ENCODE results near the gene ARHGAP15.

DNA sequence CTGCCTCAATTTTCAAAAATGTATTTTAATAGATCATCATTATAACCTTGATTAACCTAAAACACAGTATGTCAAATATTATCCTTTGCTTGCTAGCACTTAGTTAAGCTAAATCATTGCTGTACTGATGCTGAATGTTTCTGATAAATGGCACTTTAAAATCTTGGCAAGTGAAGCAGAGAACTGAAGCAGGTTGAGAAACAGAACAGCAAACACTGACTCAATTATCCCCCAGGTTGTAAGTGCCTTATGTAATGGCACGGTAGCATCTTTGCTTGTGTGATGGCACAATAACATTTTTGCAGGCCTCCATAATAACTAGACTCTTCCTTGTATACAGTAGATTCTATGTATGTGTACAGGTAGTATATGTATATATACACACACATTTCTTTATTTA lies 33.8 kb downstream of the ARHGAP15 start:
- TF ChIP-seq, protein P1, sequence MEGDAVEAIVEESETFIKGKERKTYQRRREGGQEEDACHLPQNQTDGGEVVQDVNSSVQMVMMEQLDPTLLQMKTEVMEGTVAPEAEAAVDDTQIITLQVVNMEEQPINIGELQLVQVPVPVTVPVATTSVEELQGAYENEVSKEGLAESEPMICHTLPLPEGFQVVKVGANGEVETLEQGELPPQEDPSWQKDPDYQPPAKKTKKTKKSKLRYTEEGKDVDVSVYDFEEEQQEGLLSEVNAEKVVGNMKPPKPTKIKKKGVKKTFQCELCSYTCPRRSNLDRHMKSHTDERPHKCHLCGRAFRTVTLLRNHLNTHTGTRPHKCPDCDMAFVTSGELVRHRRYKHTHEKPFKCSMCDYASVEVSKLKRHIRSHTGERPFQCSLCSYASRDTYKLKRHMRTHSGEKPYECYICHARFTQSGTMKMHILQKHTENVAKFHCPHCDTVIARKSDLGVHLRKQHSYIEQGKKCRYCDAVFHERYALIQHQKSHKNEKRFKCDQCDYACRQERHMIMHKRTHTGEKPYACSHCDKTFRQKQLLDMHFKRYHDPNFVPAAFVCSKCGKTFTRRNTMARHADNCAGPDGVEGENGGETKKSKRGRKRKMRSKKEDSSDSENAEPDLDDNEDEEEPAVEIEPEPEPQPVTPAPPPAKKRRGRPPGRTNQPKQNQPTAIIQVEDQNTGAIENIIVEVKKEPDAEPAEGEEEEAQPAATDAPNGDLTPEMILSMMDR (conservative IDR thresholded peaks at IDR 0.05 in 1 of 2, IDR thresholded peaks at IDR 0.05 in 1 of 2; ENCODE audit: low read depth in 1 of 2, low read length in 2 of 2), result no peak
- TF ChIP-seq EZH2 (IDR thresholded peaks at IDR 0.05; ENCODE audit: low read length, missing control alignments), result no peak

All from fibroblast of lung (primary cell).